Ascending aorta (tissue), 2 donors: ENCODE measurements around the gene SMR3B. TPM values are rescaled to one million over a fixed set of nuclear protein-coding genes. Genes with fewer than 3 reads are reported as not detected.

Source experiments
- DNase-seq, 2 donors: peaks; one replicate each; pipeline ENCODE4 v3.0.0-alpha.2; 2019; ENCODE audit warnings: low spot score in 2 of 2
- H3K27ac ChIP-seq, 2 donors: fragments of 200-600 bp; sonication (generic); one replicate each; pipeline ENCODE4 v1.5.1; 2016 to 2017; ENCODE audit warnings: mild to moderate bottlenecking in 1 of 2
- H3K27me3 ChIP-seq: fragments of 200-600 bp; sonication (generic); one replicate; pipeline ENCODE4 v1.5.1; 2017
- H3K36me3 ChIP-seq, 2 donors: fragments of 200-600 bp; sonication (generic); one replicate each; pipeline ENCODE4 v1.5.1; 2016
- H3K4me1 ChIP-seq, 2 donors: fragments of 200-600 bp; sonication (generic); one replicate each; pipeline ENCODE4 v1.5.1; 2016 to 2017; ENCODE audit warnings: mild to moderate bottlenecking in 1 of 2
- H3K4me3 ChIP-seq, 2 donors: fragments of 200-600 bp; sonication (generic); one replicate each; pipeline ENCODE4 v1.5.1; 2016 to 2017; ENCODE audit warnings: mild to moderate bottlenecking in 1 of 2
- H3K9me3 ChIP-seq, 2 donors: fragments of 200-600 bp; sonication (generic); one replicate each; pipeline ENCODE4 v1.5.1; 2016
- CTCF ChIP-seq, 3 experiments: fragments of 200-600 bp in 2 of 3; fragments of 450-650 bp in 1 of 3; sonication (generic) in 2 of 3; IDR thresholded peaks; one replicate each; pipeline ENCODE4 v1.5.1; 2016 to 2019; ENCODE audit warnings: antibody characterized with exemption in 3 of 3, mild to moderate bottlenecking in 1 of 3, moderate library complexity in 1 of 3
- intact Hi-C: fragments of 100-400 bp; cut with DNase I; formaldehyde crosslinking; loops from one replicate; pipeline ENCODE4 v1.15.1; 2023
- total RNA-seq: library from RNA; depleted of rRNA; stranded (reverse); fragments of >200 nt; gene quantifications from one replicate; pipeline ENCODE4 v1.1.0, GENCODE V29; 2016

SMR3B gene
- not detected for total RNA-seq

- DNase-seq: no peak
Measured at GRCh38 chr4:70382691-70383181, at the start of gene SMR3B. Gene SMR3B, plus strand, starts transcription at chr4:70383131. Its CDS starts 1,380 bp downstream, at chr4:70384511.

GRCh38 chr4:70334681-70335080 lies 48.2 kb upstream of the SMR3B start, which contains the start of gene CABS1:
Gene CABS1, plus strand, starts transcription at chr4:70334981. Its CDS starts 59 bp downstream, at chr4:70335040.
- Histone ChIP-seq H3K4me3 (no peak within 1 kb of the TSS), H3K9me3 (no peaks in the 10 kb centered on the region), H3K27ac (no peak within 1 kb of the TSS), H3K36me3 (no peaks in the 10 kb centered on the region), H3K27me3 (no peaks in the 10 kb centered on the region), H3K4me1 (no peaks in the 10 kb centered on the region)
- no peak for TF ChIP-seq CTCF (IDR thresholded peaks at IDR 0.05)
- DNase-seq: no peak
- intact Hi-C loops: no loop called here

More at GRCh38 chr4:70382691-70383181, at the start of gene SMR3B:
- Histone ChIP-seq H3K4me3 (no peak within 1 kb of the TSS), H3K27me3 (no peaks in the 10 kb centered on the region), H3K9me3 (no peaks in the 10 kb centered on the region), H3K27ac (no peak within 1 kb of the TSS), H3K4me1 (no peaks in the 10 kb centered on the region), H3K36me3 (no peaks in the 10 kb centered on the region)
- TF ChIP-seq CTCF (IDR thresholded peaks at IDR 0.05): no peak
- intact Hi-C loops: no loop called here

- no peak for DNase-seq
- Histone ChIP-seq H3K9me3 (no peaks in the 10 kb centered on the region), H3K27me3 (no peaks in the 10 kb centered on the region), H3K36me3 (no peaks in the 10 kb centered on the region), H3K4me3 (no peak overlapping the region), H3K27ac (no peak overlapping the region), H3K4me1 (no peaks in the 10 kb centered on the region)
- intact Hi-C loops: no loop called here
- no peak for TF ChIP-seq CTCF (IDR thresholded peaks at IDR 0.05)
Measured at GRCh38 chr4:70336043-70336442, 46.9 kb upstream of the SMR3B start.

- Histone ChIP-seq H3K36me3 (no peaks in the 10 kb centered on the region), H3K27ac (no peak overlapping the region), H3K27me3 (no peaks in the 10 kb centered on the region), H3K4me1 (no peaks in the 10 kb centered on the region), H3K4me3 (no peak overlapping the region), H3K9me3 (no peaks in the 10 kb centered on the region)
- DNase-seq: no peak
- no peak for TF ChIP-seq CTCF (IDR thresholded peaks at IDR 0.05)
- intact Hi-C loops: no loop called here
Measured at GRCh38 chr4:70337886-70338420, 45.0 kb upstream of the SMR3B start.

- Histone ChIP-seq H3K4me1 (no peaks in the 10 kb centered on the region), H3K36me3 (no peaks in the 10 kb centered on the region), H3K9me3 (no peaks in the 10 kb centered on the region), H3K27ac (no peak overlapping the region), H3K4me3 (no peak overlapping the region), H3K27me3 (no peaks in the 10 kb centered on the region)
- intact Hi-C loops: no loop called here
- DNase-seq: no peak
- TF ChIP-seq CTCF (IDR thresholded peaks at IDR 0.05): no peak
Measured at GRCh38 chr4:70356185-70356584, 26.7 kb upstream of the SMR3B start.
